GM23338 (cell line): ENCODE data around the gene MYOCD.

Experiments
- CREB1 ChIP-seq: fragments of 250-450 bp; sonication (Bioruptor Pico); IDR thresholded peaks from 2 replicates; pipeline ENCODE4 v1.5.0; 2020; ENCODE audit warnings: low read depth, mild to moderate bottlenecking, moderate library complexity
- EZH2 ChIP-seq: fragments of 200-600 bp; sonication (generic); IDR thresholded peaks from one replicate; pipeline ENCODE4 v1.8.0; 2017; ENCODE audit warnings: antibody characterized with exemption, mild to moderate bottlenecking, low read depth; ENCODE audit not compliant: unreplicated experiment
- EZH2phosphoT487 ChIP-seq: fragments of 200-600 bp; sonication (generic); IDR thresholded peaks from one replicate; pipeline ENCODE4 v1.8.1; 2018; ENCODE audit warnings: antibody characterized with exemption; ENCODE audit not compliant: unreplicated experiment
- JUNB ChIP-seq: IDR thresholded peaks from one replicate; pipeline ENCODE4 v1.6.1; 2016; ENCODE audit warnings: antibody characterized with exemption; ENCODE audit not compliant: unreplicated experiment
- NANOG ChIP-seq: IDR thresholded peaks from 2 replicates; pipeline ENCODE4 v1.6.1; 2016; ENCODE audit warnings: antibody characterized with exemption, borderline replicate concordance
- POLR2AphosphoS5 ChIP-seq: IDR thresholded peaks from 2 replicates; pipeline ENCODE4 v1.6.1; 2016; ENCODE audit warnings: antibody characterized with exemption, low read depth
- STAT1 ChIP-seq: IDR thresholded peaks from one replicate; pipeline ENCODE4 v1.6.1; 2016; ENCODE audit warnings: antibody characterized with exemption; ENCODE audit not compliant: unreplicated experiment
- ZNF331 ChIP-seq: fragments of 250-450 bp; sonication (Bioruptor Pico); IDR thresholded peaks from 2 replicates; pipeline ENCODE4 v1.5.0; 2020; ENCODE audit warnings: low read depth, mild to moderate bottlenecking, moderate library complexity
- TF ChIP-seq, protein P1 (sequence below), 2 experiments: fragments of 200-600 bp in 1 of 2; sonication (generic) in 1 of 2; conservative IDR thresholded peaks; 2 replicates each; pipeline versions ENCODE4 v1.5.1 to v1.6.1; 2016 to 2017; ENCODE audit warnings: antibody characterized with exemption in 2 of 2, low read depth in 2 of 2, mild to moderate bottlenecking in 2 of 2, moderate library complexity in 1 of 2
- TF ChIP-seq, protein P2 (sequence below): IDR thresholded peaks from 2 replicates; pipeline ENCODE4 v1.6.1; 2016; ENCODE audit warnings: antibody characterized with exemption
- TF ChIP-seq, protein P3 (sequence below): IDR thresholded peaks from one replicate; pipeline ENCODE4 v1.6.1; 2018; ENCODE audit warnings: antibody characterized with exemption; ENCODE audit not compliant: unreplicated experiment
- TF ChIP-seq, protein P4 (sequence below): fragments of 250-450 bp; sonication (Bioruptor Pico); IDR thresholded peaks from 2 replicates; pipeline ENCODE4 v1.5.0; 2020; ENCODE audit warnings: mild to moderate bottlenecking, moderate library complexity

DNA sequence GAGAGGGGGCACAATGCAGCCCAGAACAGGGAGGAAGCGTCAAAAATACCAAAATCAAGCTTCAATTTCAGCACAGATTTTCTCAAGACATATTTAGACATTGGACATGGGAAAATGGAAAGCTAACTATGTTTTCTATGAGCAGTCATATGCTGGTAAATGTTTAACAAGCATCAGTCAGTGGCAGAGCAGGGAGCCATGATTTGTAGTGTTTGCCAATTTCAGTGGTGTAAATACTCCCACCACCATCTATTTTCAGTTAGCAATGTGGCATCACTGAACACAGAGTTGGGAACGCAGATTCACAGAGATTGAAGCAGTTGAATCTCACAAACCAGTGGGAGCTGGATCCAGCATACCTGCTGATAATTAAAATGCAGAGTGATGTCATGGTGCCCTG lies 24.6 kb upstream of the MYOCD start:
- TF ChIP-seq, protein P1, sequence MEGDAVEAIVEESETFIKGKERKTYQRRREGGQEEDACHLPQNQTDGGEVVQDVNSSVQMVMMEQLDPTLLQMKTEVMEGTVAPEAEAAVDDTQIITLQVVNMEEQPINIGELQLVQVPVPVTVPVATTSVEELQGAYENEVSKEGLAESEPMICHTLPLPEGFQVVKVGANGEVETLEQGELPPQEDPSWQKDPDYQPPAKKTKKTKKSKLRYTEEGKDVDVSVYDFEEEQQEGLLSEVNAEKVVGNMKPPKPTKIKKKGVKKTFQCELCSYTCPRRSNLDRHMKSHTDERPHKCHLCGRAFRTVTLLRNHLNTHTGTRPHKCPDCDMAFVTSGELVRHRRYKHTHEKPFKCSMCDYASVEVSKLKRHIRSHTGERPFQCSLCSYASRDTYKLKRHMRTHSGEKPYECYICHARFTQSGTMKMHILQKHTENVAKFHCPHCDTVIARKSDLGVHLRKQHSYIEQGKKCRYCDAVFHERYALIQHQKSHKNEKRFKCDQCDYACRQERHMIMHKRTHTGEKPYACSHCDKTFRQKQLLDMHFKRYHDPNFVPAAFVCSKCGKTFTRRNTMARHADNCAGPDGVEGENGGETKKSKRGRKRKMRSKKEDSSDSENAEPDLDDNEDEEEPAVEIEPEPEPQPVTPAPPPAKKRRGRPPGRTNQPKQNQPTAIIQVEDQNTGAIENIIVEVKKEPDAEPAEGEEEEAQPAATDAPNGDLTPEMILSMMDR (conservative IDR thresholded peaks at IDR 0.05; ENCODE audit: low read depth in 2 of 2) = no peak
- TF ChIP-seq, protein P2, sequence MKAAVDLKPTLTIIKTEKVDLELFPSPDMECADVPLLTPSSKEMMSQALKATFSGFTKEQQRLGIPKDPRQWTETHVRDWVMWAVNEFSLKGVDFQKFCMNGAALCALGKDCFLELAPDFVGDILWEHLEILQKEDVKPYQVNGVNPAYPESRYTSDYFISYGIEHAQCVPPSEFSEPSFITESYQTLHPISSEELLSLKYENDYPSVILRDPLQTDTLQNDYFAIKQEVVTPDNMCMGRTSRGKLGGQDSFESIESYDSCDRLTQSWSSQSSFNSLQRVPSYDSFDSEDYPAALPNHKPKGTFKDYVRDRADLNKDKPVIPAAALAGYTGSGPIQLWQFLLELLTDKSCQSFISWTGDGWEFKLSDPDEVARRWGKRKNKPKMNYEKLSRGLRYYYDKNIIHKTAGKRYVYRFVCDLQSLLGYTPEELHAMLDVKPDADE = no peak
- TF ChIP-seq, protein P3, sequence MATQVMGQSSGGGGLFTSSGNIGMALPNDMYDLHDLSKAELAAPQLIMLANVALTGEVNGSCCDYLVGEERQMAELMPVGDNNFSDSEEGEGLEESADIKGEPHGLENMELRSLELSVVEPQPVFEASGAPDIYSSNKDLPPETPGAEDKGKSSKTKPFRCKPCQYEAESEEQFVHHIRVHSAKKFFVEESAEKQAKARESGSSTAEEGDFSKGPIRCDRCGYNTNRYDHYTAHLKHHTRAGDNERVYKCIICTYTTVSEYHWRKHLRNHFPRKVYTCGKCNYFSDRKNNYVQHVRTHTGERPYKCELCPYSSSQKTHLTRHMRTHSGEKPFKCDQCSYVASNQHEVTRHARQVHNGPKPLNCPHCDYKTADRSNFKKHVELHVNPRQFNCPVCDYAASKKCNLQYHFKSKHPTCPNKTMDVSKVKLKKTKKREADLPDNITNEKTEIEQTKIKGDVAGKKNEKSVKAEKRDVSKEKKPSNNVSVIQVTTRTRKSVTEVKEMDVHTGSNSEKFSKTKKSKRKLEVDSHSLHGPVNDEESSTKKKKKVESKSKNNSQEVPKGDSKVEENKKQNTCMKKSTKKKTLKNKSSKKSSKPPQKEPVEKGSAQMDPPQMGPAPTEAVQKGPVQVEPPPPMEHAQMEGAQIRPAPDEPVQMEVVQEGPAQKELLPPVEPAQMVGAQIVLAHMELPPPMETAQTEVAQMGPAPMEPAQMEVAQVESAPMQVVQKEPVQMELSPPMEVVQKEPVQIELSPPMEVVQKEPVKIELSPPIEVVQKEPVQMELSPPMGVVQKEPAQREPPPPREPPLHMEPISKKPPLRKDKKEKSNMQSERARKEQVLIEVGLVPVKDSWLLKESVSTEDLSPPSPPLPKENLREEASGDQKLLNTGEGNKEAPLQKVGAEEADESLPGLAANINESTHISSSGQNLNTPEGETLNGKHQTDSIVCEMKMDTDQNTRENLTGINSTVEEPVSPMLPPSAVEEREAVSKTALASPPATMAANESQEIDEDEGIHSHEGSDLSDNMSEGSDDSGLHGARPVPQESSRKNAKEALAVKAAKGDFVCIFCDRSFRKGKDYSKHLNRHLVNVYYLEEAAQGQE = no peak
- TF ChIP-seq CREB1 (CRISPR knock-in tag) (no peak), POLR2AphosphoS5 (no peak), STAT1 (no peak), EZH2phosphoT487 (no peak), EZH2 (no peak), JUNB (no peak), ZNF331 (CRISPR knock-in tag) (no peak), NANOG (no peak)
- TF ChIP-seq, protein P4, sequence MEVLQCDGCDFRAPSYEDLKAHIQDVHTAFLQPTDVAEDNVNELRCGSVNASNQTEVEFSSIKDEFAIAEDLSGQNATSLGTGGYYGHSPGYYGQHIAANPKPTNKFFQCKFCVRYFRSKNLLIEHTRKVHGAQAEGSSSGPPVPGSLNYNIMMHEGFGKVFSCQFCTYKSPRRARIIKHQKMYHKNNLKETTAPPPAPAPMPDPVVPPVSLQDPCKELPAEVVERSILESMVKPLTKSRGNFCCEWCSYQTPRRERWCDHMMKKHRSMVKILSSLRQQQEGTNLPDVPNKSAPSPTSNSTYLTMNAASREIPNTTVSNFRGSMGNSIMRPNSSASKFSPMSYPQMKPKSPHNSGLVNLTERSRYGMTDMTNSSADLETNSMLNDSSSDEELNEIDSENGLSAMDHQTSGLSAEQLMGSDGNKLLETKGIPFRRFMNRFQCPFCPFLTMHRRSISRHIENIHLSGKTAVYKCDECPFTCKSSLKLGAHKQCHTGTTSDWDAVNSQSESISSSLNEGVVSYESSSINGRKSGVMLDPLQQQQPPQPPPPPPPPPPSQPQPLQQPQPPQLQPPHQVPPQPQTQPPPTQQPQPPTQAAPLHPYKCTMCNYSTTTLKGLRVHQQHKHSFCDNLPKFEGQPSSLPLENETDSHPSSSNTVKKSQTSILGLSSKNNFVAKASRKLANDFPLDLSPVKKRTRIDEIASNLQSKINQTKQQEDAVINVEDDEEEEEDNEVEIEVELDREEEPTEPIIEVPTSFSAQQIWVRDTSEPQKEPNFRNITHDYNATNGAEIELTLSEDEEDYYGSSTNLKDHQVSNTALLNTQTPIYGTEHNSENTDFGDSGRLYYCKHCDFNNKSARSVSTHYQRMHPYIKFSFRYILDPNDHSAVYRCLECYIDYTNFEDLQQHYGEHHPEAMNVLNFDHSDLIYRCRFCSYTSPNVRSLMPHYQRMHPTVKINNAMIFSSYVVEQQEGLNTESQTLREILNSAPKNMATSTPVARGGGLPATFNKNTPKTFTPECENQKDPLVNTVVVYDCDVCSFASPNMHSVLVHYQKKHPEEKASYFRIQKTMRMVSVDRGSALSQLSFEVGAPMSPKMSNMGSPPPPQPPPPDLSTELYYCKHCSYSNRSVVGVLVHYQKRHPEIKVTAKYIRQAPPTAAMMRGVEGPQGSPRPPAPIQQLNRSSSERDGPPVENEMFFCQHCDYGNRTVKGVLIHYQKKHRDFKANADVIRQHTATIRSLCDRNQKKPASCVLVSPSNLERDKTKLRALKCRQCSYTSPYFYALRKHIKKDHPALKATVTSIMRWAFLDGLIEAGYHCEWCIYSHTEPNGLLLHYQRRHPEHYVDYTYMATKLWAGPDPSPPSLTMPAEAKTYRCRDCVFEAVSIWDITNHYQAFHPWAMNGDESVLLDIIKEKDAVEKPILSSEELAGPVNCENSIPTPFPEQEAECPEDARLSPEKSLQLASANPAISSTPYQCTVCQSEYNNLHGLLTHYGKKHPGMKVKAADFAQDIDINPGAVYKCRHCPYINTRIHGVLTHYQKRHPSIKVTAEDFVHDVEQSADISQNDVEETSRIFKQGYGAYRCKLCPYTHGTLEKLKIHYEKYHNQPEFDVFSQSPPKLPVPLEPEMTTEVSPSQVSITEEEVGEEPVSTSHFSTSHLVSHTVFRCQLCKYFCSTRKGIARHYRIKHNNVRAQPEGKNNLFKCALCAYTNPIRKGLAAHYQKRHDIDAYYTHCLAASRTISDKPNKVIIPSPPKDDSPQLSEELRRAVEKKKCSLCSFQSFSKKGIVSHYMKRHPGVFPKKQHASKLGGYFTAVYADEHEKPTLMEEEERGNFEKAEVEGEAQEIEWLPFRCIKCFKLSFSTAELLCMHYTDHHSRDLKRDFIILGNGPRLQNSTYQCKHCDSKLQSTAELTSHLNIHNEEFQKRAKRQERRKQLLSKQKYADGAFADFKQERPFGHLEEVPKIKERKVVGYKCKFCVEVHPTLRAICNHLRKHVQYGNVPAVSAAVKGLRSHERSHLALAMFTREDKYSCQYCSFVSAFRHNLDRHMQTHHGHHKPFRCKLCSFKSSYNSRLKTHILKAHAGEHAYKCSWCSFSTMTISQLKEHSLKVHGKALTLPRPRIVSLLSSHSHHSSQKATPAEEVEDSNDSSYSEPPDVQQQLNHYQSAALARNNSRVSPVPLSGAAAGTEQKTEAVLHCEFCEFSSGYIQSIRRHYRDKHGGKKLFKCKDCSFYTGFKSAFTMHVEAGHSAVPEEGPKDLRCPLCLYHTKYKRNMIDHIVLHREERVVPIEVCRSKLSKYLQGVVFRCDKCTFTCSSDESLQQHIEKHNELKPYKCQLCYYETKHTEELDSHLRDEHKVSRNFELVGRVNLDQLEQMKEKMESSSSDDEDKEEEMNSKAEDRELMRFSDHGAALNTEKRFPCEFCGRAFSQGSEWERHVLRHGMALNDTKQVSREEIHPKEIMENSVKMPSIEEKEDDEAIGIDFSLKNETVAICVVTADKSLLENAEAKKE (CRISPR knock-in tag) = no peak
